ENCODE data around the gene CIAO1.

DNA sequence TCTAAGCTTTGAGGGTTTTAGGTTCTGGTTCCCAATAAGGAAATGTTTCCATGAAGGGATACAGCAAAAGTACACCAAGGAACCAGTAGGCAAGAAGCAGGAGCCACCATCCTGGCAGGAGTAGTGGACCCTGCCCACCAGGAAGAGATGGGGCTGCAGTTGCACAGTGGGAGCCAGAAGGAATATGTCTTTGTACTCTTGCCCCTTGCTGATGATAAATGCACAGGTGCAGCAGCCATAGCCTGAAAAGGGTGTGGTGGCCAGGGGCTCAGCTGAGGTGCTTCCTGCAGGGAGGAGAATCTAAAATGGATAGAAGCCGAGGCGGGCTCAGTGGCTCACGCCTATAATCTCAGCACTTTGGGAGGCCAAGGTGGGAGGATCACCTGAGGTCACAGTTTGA is 27.8 kb upstream of the CIAO1 start:
- TF ChIP-seq, protein P1, sequence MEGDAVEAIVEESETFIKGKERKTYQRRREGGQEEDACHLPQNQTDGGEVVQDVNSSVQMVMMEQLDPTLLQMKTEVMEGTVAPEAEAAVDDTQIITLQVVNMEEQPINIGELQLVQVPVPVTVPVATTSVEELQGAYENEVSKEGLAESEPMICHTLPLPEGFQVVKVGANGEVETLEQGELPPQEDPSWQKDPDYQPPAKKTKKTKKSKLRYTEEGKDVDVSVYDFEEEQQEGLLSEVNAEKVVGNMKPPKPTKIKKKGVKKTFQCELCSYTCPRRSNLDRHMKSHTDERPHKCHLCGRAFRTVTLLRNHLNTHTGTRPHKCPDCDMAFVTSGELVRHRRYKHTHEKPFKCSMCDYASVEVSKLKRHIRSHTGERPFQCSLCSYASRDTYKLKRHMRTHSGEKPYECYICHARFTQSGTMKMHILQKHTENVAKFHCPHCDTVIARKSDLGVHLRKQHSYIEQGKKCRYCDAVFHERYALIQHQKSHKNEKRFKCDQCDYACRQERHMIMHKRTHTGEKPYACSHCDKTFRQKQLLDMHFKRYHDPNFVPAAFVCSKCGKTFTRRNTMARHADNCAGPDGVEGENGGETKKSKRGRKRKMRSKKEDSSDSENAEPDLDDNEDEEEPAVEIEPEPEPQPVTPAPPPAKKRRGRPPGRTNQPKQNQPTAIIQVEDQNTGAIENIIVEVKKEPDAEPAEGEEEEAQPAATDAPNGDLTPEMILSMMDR (conservative IDR thresholded peaks at IDR 0.05), result no peak
- no peak for TF ChIP-seq EZH2 (IDR thresholded peaks at IDR 0.05; ENCODE audit: low read depth)

Data from PC-9 (cell line).